Neural progenitor cell (in vitro differentiated cells): ENCODE results near the gene ARID5B. TPM values are rescaled to one million over a fixed set of nuclear protein-coding genes. Genes with fewer than 3 reads are reported as not detected.
A peak's percentile ranks its signal among the peaks of the same experiment; 100 is the strongest.

Experiments
- DNase-seq: peaks from one replicate; pipeline ENCODE4 v3.0.0-alpha.2; 2016; ENCODE audit warnings: low spot score
- H2AFZ ChIP-seq: fragments of 200-600 bp; sonication (generic); replicated peaks from 2 replicates; pipeline ENCODE4 v1.6.1; 2016; ENCODE audit warnings: antibody characterized with exemption
- H3F3A ChIP-seq: fragments of 200-600 bp; sonication (generic); 2 replicates; pipeline ENCODE4 v1.6.1; 2016; ENCODE audit warnings: antibody characterized with exemption, low read depth
- H3K27ac ChIP-seq: fragments of 200-600 bp; sonication (generic); 2 replicates; pipeline ENCODE4 v1.5.1; 2016; ENCODE audit warnings: mild to moderate bottlenecking
- H3K27me3 ChIP-seq: fragments of 200-600 bp; sonication (generic); 2 replicates; pipeline ENCODE4 v1.6.1; 2016; ENCODE audit warnings: mild to moderate bottlenecking, moderate library complexity
- H3K36me3 ChIP-seq: fragments of 200-600 bp; sonication (generic); 2 replicates; pipeline ENCODE4 v1.5.1; 2016
- H3K4me1 ChIP-seq: fragments of 200-600 bp; sonication (generic); 2 replicates; pipeline ENCODE4 v1.6.1; 2016; ENCODE audit warnings: mixed run types
- H3K4me2 ChIP-seq: fragments of 200-600 bp; sonication (generic); 2 replicates; pipeline ENCODE4 v1.6.1; 2016
- H3K4me3 ChIP-seq: fragments of 200-600 bp; sonication (generic); 2 replicates; pipeline ENCODE4 v1.5.1; 2016
- H3K79me2 ChIP-seq: fragments of 200-600 bp; sonication (generic); 2 replicates; pipeline ENCODE4 v1.6.1; 2016; ENCODE audit warnings: low read depth
- H3K9ac ChIP-seq: fragments of 200-600 bp; sonication (generic); 2 replicates; pipeline ENCODE4 v1.6.1; 2016
- H3K9me3 ChIP-seq: fragments of 200-600 bp; sonication (generic); 2 replicates; pipeline ENCODE4 v1.5.1; 2016; ENCODE audit warnings: low read depth
- H4K20me1 ChIP-seq: fragments of 200-600 bp; sonication (generic); 2 replicates; pipeline ENCODE4 v1.6.1; 2016; ENCODE audit warnings: low read depth
- H3K27ac Mint-ChIP-seq: 3 replicates; pipeline ENCODE4 v1.8.0; 2021; ENCODE audit warnings: mixed read lengths
- H3K27me3 Mint-ChIP-seq: 2 replicates; pipeline ENCODE4 v1.8.0; 2022; ENCODE audit warnings: low read depth, mild to moderate bottlenecking, inconsistent platforms, moderate library complexity, mixed read lengths; ENCODE audit not compliant: insufficient read depth
- H3K36me3 Mint-ChIP-seq: 3 replicates; pipeline ENCODE4 v1.8.0; 2021; ENCODE audit warnings: mixed read lengths
- H3K4me1 Mint-ChIP-seq: 3 replicates; pipeline ENCODE4 v1.8.0; 2021; ENCODE audit warnings: mixed read lengths
- H3K4me3 Mint-ChIP-seq: 3 replicates; pipeline ENCODE4 v1.8.0; 2021; ENCODE audit warnings: mild to moderate bottlenecking, moderate library complexity, mixed read lengths
- H3K9me3 Mint-ChIP-seq: 3 replicates; pipeline ENCODE4 v1.8.0; 2020; ENCODE audit warnings: mixed read lengths
- EZH2 ChIP-seq: fragments of 200-600 bp; sonication (generic); IDR thresholded peaks from 2 replicates; pipeline ENCODE4 v1.6.1; 2017; ENCODE audit warnings: antibody characterized with exemption, mild to moderate bottlenecking, moderate library complexity
- EZH2phosphoT487 ChIP-seq: fragments of 200-600 bp; sonication (generic); IDR thresholded peaks from 2 replicates; pipeline ENCODE4 v1.6.1; 2017; ENCODE audit warnings: antibody characterized with exemption
- total RNA-seq: library from RNA; depleted of rRNA; stranded (reverse); fragments of >200 nt; gene quantifications from 2 replicates; pipeline ENCODE4 v1.2.3, GENCODE V29; 2015; ENCODE audit warnings: low replicate concordance
- TF ChIP-seq, protein P1 (sequence below): fragments of 200-600 bp; sonication (generic); IDR thresholded peaks from 2 replicates; pipeline ENCODE4 v1.5.1; 2017; ENCODE audit warnings: antibody characterized with exemption, mild to moderate bottlenecking

Gene ARID5B
- total RNA-seq, 1 donor from 2014 or later: 1.5 TPM

DNA sequence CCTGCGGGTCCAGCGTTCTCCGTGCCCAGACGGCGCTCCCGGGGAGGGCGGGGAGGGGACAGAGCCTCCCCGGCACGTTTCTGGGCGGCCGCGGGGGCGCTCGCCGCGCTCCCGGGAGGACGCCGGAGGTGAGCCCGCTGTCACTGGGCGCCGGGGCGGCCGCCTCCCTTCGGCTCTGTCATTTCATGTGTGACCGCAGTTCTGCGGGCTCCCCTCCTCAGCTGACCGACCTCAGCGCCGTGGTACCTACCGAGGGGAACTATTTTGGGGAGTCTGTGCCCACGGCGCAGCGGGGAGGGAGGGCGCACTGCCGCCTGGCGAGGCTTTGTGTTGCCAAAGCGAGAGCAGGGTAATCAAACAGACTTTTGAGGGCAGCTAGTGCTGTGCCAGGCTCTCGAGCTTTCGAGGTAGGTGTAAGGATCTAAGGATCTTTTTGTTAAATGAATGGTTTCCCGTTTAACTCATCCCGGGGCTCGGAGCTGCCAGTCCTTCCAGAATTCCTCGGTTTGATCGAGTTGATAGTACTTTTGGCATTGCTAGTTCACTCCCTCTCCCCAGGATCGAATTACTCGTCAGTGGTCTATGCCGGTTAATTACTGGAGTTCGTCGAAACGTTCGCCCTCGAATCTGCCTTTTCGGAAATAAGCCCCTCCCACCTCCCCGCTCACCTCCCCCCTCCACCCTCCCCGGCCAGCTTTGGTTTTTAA is 1.9 kb downstream of the ARID5B start:
- H2AFZ ChIP-seq: peak overlapping the region; percentile 93
- H3K4me1 Mint-ChIP-seq: peaks cover 27% of the 10 kb centered on the region
- H3K36me3 ChIP-seq: no peaks in the 10 kb centered on the region
- TF ChIP-seq EZH2: no peak
- TF ChIP-seq EZH2phosphoT487: no peak
- TF ChIP-seq, protein P1, sequence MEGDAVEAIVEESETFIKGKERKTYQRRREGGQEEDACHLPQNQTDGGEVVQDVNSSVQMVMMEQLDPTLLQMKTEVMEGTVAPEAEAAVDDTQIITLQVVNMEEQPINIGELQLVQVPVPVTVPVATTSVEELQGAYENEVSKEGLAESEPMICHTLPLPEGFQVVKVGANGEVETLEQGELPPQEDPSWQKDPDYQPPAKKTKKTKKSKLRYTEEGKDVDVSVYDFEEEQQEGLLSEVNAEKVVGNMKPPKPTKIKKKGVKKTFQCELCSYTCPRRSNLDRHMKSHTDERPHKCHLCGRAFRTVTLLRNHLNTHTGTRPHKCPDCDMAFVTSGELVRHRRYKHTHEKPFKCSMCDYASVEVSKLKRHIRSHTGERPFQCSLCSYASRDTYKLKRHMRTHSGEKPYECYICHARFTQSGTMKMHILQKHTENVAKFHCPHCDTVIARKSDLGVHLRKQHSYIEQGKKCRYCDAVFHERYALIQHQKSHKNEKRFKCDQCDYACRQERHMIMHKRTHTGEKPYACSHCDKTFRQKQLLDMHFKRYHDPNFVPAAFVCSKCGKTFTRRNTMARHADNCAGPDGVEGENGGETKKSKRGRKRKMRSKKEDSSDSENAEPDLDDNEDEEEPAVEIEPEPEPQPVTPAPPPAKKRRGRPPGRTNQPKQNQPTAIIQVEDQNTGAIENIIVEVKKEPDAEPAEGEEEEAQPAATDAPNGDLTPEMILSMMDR: peak; percentile 28
- H3K36me3 Mint-ChIP-seq: no peaks in the 10 kb centered on the region
- H3K4me2 ChIP-seq: peak overlapping the region; percentile 87
- no peak overlapping the region for H3K27ac Mint-ChIP-seq
- peaks cover 36% of the 10 kb centered on the region for H3K27me3 ChIP-seq
- DNase-seq: peak; percentile 71
- no peak overlapping the region for H3K9ac ChIP-seq
- no peaks in the 10 kb centered on the region for H3K9me3 Mint-ChIP-seq
- H3K4me1 ChIP-seq: no peaks in the 10 kb centered on the region
- H4K20me1 ChIP-seq: peaks cover 3% of the 10 kb centered on the region
- peaks cover 23% of the 10 kb centered on the region for H3F3A ChIP-seq
- no peaks in the 10 kb centered on the region for H3K79me2 ChIP-seq
- H3K4me3 ChIP-seq: peak overlapping the region; percentile 69
- H3K27ac ChIP-seq: no peak overlapping the region
- peak overlapping the region; percentile 95 for H3K4me3 Mint-ChIP-seq
- H3K9me3 ChIP-seq: no peaks in the 10 kb centered on the region
- peaks cover 2% of the 10 kb centered on the region for H3K27me3 Mint-ChIP-seq

DNA sequence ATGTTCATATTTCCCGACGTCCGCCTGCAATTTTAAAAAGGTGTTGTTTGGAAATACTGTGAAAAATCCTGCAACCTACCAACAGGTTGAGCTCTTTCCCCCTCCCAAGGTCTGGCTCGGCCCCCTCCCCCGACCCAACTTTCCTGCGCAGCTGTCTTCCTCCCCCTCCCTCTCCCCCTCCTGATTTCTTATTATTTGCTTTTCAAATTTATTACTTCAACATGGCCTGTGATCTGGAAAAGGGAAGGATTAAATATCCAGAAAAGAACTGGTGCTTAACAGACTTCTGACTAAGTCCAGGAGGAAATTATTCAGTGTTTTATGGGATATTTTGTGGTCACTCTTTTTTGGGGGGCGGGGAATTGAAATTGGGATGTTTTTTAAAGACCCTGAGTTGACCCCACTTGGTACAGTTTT is 2.4 kb downstream of the ARID5B start:
- no peaks in the 10 kb centered on the region for H3K79me2 ChIP-seq
- H3K9me3 ChIP-seq: no peaks in the 10 kb centered on the region
- H3K4me1 ChIP-seq: no peaks in the 10 kb centered on the region
- TF ChIP-seq EZH2phosphoT487 (no peak), EZH2 (no peak)
- TF ChIP-seq, protein P1: no peak
- peak overlapping the region; percentile 95 for H3K4me3 Mint-ChIP-seq
- peaks cover 2% of the 10 kb centered on the region for H3K27me3 Mint-ChIP-seq
- H3F3A ChIP-seq: peaks cover 23% of the 10 kb centered on the region
- no peak overlapping the region for H3K27ac Mint-ChIP-seq
- peaks cover 21% of the 10 kb centered on the region for H3K4me1 Mint-ChIP-seq
- no peaks in the 10 kb centered on the region for H3K9me3 Mint-ChIP-seq
- peaks cover 3% of the 10 kb centered on the region for H4K20me1 ChIP-seq
- no peak overlapping the region for H3K9ac ChIP-seq
- no peak overlapping the region for H3K27ac ChIP-seq
- H2AFZ ChIP-seq: peak overlapping the region; percentile 93
- no peaks in the 10 kb centered on the region for H3K36me3 ChIP-seq
- peak overlapping the region; percentile 69 for H3K4me3 ChIP-seq
- peak overlapping the region; percentile 87 for H3K4me2 ChIP-seq
- H3K27me3 ChIP-seq: peaks cover 31% of the 10 kb centered on the region
- no peak for DNase-seq
- no peaks in the 10 kb centered on the region for H3K36me3 Mint-ChIP-seq

DNA sequence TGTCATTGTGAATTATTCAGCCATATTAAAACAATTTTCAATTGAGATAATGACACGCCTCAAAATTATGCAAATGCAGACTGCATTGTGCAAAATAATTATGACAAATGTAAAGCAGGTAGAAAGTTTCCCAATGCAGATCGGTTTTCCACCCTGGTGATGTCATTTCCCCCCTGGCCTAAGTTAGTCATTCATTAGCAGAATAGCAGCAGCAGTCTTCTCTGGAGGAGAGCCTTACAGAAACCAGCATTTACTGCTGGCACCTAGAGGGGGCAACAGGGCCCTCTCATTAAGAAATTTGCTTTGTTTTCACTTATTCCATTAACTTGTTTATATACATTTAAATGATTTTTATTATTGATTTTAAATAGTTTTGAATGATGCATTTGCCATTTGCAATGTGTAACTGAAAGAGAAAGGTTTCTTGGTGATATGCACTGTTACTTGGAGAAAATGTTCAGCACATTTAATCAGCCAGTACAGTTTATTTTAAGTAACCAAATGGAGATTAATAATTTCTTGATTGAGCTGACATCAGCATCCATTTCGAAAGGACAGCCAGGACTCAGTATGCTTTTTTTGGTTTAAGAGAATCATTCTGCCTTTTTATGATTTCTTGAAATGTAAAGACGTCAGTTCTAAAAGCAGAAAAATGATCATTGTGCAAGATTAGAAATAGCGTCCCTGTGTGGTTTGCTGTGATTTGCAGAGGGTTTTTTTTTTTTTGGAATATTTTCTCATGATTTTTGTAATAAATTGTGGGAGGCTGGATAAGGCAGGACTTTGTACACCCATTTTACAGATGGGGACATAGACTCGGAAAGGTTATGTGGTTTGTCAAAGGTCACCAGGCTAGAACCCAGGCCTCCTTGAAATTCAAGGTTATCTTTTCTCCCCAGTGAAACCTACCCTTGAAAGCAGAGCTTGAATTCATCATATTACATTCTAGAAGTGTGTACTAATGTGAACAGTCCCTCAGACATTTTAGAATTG is 3.5 kb downstream of the ARID5B start:
- H3K27me3 Mint-ChIP-seq: peaks cover 2% of the 10 kb centered on the region
- no peak overlapping the region for H3K27ac ChIP-seq
- no peaks in the 10 kb centered on the region for H3K79me2 ChIP-seq
- H4K20me1 ChIP-seq: peaks cover 3% of the 10 kb centered on the region
- H3K4me1 ChIP-seq: no peaks in the 10 kb centered on the region
- no peak overlapping the region for H2AFZ ChIP-seq
- peaks cover 23% of the 10 kb centered on the region for H3F3A ChIP-seq
- peak; percentile 16 for DNase-seq
- H3K36me3 ChIP-seq: no peaks in the 10 kb centered on the region
- no peak overlapping the region for H3K4me3 ChIP-seq
- peaks cover 3% of the 10 kb centered on the region for H3K36me3 Mint-ChIP-seq
- no peak overlapping the region for H3K9ac ChIP-seq
- H3K4me3 Mint-ChIP-seq: peak overlapping the region; percentile 95
- peaks cover 11% of the 10 kb centered on the region for H3K4me1 Mint-ChIP-seq
- no peak for TF ChIP-seq EZH2phosphoT487
- no peak for TF ChIP-seq EZH2
- TF ChIP-seq, protein P1: peak; percentile 34
- H3K9me3 ChIP-seq: no peaks in the 10 kb centered on the region
- peaks cover 20% of the 10 kb centered on the region for H3K27me3 ChIP-seq
- H3K9me3 Mint-ChIP-seq: no peaks in the 10 kb centered on the region
- peak overlapping the region; percentile 87 for H3K4me2 ChIP-seq
- no peak overlapping the region for H3K27ac Mint-ChIP-seq
